ES-I3 (cell line): Measurements from ENCODE around the gene NQO2.

Experiments
- H3K36me3 ChIP-seq: 2 replicates; pipeline ENCODE4 v1.6.1; 2013; ENCODE audit warnings: mild to moderate bottlenecking, low read length, control low read depth, moderate library complexity; ENCODE audit not compliant: insufficient read depth
- H3K4me1 ChIP-seq: 2 replicates; pipeline ENCODE4 v1.6.1; 2013; ENCODE audit warnings: mild to moderate bottlenecking, control low read depth, low read length; ENCODE audit not compliant: insufficient read depth
- H3K9ac ChIP-seq: 2 replicates; pipeline ENCODE4 v1.6.1; 2013; ENCODE audit warnings: low read depth, mild to moderate bottlenecking, low read length, moderate library complexity
- H3K9me3 ChIP-seq: 2 replicates; pipeline ENCODE4 v1.6.1; 2013; ENCODE audit warnings: mild to moderate bottlenecking, low read length, moderate library complexity; ENCODE audit not compliant: control insufficient read depth, insufficient read depth

Gene NQO2, protein sequence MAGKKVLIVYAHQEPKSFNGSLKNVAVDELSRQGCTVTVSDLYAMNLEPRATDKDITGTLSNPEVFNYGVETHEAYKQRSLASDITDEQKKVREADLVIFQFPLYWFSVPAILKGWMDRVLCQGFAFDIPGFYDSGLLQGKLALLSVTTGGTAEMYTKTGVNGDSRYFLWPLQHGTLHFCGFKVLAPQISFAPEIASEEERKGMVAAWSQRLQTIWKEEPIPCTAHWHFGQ

DNA sequence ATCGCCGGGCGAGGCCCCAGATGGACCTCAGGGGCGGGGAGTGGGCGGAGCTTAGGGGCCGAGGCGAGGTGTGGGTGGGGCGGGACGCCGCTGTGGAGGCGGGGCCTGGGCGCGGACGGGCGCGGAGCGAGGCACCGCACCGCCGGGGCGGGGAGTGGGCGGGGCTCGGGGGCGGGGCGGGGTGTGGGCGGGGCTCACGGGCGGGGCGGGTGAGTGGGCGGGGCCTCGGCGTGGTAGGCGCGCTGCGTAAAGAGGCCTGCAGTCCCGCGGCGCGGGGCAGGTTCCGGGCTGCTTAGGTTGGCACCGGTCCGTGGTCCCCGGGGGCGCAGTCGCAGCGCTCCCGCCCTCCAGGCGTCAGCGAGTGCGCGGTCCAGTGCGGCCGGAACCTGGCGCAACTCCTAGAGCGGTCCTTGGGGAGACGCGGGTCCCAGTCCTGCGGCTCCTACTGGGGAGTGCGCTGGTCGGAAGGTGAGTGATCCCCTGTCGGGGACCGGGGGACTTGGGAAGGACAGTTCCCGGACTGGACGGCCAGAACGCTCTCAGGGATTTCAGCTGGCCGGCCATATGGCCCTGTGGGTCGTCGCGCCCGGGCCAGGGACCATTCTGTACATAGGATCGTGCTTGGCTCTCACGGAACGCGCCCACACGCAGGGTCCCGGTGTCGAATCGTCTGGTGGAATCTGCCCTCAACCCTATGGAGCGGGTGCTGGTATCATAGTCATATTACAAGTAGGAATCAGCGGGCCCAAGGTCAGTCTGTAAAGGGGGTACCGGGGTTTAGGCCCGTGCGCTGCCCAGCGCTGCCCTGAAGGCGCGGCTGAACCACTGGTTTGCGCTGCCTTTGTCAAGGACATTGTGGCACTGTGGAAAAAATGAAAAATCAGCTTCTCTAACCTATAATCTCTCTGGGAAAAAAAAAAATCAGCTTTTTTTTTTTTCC lies at the start of gene NQO2:
Gene NQO2, plus strand, starts transcription at position 277 of the 940 bp plus-strand sequence. CDS start 6,659 bp downstream, outside the sequence.
- Histone ChIP-seq H3K36me3 (peaks cover 6% of the 10 kb centered on the region), H3K4me1 (0 out of 2 replicates have a peak, but pooled peaks cover 6% of the 10 kb centered on the region), H3K9me3 (no peaks in the 10 kb centered on the region), H3K9ac (peak within 1 kb of the TSS; percentile 78)

DNA sequence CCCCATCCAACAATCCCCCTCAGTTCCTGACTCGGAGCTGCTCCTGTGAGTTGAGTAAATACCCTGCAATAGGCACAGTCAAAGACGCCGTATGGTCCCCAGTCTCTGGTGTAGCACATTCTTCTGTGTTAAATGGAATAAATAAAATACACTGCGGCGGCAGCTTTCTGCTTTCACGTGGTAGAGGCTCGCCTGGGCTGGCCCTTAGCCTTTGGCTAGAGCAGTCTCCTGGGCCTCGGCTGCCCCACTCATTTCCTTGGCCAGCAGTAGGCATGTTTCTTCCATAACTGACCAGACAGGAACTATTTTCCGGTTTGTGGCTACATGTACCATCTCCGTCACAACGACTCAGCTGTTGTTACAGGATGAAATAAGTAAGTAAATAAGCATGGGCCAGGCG lies 49.0 kb upstream of the NQO2 start:
- Histone ChIP-seq H3K36me3 (peaks cover 2% of the 10 kb centered on the region; the same call in 1 of the 2 replicates), H3K9me3 (no peaks in the 10 kb centered on the region), H3K9ac (no peak overlapping the region), H3K4me1 (peaks cover 6% of the 10 kb centered on the region)

DNA sequence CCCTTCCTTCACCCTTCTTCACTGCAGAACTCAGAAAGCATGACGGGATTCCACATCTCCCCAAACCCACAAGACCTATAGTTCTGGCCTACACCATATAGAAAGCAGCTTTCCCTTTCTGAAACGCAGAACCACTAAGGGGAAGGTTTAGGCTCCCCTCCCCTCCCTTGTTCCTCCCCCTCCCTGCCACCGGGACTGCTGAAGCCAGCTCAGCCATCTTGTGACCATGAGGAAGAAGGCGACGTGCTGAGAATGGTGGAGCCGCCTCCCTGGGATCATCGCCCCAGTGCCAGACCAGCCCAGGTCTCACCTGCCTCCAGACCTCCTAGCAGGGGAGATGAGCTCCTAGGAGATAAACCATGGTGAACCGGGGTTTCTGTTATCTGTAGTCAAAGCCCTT lies 48.0 kb upstream of the NQO2 start:
- Histone ChIP-seq H3K36me3 (peaks cover 2% of the 10 kb centered on the region; the same call in 1 of the 2 replicates), H3K9me3 (no peaks in the 10 kb centered on the region), H3K9ac (no peak overlapping the region), H3K4me1 (peaks cover 6% of the 10 kb centered on the region)

DNA sequence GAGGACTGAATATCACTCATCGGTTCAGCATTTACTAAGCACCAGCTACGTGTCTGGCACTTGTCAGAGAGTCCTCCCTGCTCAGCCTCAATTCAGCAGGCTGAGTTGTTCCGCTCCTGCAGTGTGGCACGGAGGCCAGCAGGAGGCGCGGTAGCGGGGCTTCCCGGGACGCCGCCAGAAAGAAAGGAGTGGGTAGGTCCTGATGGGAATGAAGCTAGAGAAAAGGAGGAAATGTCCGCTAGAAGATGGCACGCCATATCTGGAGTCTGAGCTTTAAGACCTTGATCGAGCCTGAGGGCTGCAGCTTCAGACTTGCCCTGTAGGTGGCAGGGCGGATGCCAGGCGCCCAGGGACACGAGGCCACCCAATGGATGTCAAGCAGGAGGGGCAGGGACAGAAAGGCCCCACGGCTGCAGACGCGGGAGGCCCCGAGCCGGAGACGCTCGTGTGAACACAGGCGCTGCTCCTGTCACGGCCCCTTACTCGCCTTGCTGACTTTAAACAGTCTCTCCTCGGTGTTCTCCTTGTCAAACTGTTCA lies 47.1 kb upstream of the NQO2 start:
- Histone ChIP-seq H3K36me3 (peaks cover 2% of the 10 kb centered on the region; the same call in 1 of the 2 replicates), H3K9ac (no peak overlapping the region)

DNA sequence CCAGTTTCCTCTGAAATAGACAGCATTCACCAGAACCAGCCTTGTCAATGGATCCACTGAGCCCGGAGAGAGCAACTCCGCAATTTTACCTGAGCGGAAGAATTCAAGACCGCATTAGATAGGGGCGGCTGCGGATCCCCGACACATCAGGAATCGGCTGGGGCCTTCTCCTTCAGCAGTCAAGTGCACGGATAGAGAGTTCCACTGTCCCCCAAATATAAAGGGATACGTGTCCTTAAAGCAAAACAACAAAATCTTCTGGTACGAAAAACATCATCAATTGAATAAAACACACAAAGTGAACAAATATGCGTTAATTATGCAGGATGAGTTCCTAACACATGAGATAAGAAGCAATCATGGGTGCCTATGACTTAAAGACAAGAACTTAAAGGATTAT lies 46.6 kb upstream of the NQO2 start:
- peaks cover 6% of the 10 kb centered on the region for H3K4me1 ChIP-seq
- no peaks in the 10 kb centered on the region for H3K9me3 ChIP-seq
- H3K36me3 ChIP-seq, result peaks cover 2% of the 10 kb centered on the region; the same call in 1 of the 2 replicates
- no peak overlapping the region for H3K9ac ChIP-seq

More for the DNA sequence above, 47.1 kb upstream of the NQO2 start:
- no peaks in the 10 kb centered on the region for H3K9me3 ChIP-seq
- H3K4me1 ChIP-seq, result peaks cover 6% of the 10 kb centered on the region

DNA sequence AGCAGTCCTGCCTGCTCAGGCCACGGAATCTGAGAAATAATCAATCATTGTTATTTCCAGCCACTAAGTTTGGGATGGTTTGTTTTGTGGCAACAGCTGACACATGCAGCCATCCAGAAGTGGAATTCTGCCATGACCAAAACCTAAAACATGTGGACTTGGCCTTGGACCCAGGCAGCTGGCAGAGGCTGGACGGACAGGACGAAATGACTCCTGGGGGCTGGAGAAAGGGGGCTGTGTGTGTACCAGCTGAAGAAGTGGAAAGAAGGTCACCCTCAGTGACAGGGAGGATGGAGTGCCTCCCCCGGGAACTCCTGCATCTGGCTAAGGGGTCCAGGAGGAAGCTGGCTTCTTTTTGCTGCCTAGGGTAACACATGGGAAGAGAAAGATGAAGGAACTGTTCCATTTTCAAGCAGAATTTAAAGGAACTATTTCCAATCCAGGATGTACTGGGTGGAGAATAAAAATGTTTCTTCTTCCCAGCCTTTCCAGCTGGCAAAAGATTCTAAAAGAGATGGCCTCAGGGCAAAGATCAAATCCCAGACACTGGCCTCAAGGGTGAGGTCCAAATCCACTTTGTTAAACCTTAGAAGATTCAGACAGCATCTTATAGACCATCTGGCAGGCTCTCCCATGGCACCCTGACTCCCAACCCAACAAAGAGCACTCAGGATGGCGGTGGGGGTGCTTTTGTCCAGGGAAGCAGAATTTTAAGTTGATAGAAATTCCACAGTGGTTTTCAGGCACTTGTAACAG lies 42.6 kb upstream of the NQO2 start:
- H3K4me1 ChIP-seq, result peaks cover 34% of the 10 kb centered on the region
- H3K36me3 ChIP-seq, result no peaks in the 10 kb centered on the region
- H3K9me3 ChIP-seq, result no peaks in the 10 kb centered on the region
- no peak overlapping the region for H3K9ac ChIP-seq

DNA sequence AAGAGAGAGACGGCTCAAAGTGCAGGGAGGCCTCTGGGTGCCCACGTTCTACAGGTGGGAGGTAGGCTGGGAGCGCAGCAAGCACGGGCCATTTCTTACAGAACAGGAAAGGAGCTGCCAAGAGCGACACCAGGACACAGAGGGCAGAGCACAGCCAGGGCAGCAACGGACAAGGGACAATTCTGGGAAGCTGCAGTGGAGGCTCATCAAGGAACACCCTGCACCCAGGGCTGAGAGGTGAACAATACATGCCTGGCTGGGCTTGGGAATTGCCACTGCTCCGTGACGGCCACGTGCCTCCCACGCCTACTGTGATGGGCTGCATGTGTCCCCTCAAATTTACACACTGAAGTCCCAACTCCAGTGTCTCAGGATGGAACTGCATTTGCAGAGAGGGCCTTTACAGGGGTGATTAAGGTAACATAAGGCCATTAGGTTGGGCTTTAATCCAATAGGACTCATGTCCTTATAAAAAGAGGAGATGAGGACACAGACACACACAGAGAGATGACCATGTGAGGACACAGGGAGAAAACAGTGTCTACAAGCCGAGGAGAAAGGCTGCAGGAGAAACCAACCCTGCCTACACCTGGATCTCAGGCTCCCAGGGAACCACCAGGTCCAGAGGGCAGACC lies 41.9 kb upstream of the NQO2 start:
- Histone ChIP-seq H3K36me3 (no peaks in the 10 kb centered on the region), H3K9me3 (no peaks in the 10 kb centered on the region), H3K9ac (no peak overlapping the region), H3K4me1 (peaks cover 41% of the 10 kb centered on the region)

DNA sequence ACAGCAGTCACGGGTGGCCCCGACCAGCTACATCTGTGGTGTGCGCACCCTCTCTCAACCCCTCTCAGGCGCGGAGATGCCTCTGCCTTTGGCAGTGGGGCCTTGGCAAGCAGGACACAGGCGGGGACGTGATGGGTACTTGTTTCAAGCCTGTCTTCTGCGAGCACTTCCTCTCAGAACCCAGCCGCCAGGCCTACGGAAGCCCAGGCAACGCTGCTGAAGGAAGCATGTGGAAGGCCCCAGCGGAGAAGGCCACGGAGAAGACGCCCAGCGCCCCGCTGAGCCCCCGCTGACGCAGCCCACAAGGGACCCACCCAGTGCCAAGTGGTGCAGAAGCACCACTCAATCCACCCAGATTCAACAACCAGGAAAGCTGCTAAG lies 41.4 kb upstream of the NQO2 start:
- Histone ChIP-seq H3K4me1 (peaks cover 38% of the 10 kb centered on the region), H3K36me3 (no peaks in the 10 kb centered on the region), H3K9ac (no peak overlapping the region), H3K9me3 (no peaks in the 10 kb centered on the region)

DNA sequence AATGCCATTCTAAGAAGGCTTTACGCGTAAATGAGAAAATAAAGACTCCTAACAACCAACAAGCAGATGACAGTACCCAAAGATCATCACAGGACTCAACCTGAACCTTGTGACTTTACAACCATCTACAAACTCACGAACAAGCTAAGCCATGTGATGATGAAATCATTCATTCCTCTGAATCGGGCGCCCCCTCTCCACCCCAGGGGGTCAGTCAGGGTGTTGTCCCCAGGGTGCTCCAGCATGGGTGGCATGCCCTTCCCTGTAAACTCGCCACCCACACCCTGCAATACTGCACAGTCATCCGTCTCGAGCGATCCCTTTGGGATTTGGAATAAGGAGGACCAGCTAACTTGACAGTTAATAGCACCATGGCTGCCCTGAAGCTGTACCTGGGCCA lies 40.9 kb upstream of the NQO2 start:
- Histone ChIP-seq H3K36me3 (no peaks in the 10 kb centered on the region), H3K4me1 (peaks cover 37% of the 10 kb centered on the region), H3K9me3 (no peaks in the 10 kb centered on the region), H3K9ac (no peak overlapping the region)

DNA sequence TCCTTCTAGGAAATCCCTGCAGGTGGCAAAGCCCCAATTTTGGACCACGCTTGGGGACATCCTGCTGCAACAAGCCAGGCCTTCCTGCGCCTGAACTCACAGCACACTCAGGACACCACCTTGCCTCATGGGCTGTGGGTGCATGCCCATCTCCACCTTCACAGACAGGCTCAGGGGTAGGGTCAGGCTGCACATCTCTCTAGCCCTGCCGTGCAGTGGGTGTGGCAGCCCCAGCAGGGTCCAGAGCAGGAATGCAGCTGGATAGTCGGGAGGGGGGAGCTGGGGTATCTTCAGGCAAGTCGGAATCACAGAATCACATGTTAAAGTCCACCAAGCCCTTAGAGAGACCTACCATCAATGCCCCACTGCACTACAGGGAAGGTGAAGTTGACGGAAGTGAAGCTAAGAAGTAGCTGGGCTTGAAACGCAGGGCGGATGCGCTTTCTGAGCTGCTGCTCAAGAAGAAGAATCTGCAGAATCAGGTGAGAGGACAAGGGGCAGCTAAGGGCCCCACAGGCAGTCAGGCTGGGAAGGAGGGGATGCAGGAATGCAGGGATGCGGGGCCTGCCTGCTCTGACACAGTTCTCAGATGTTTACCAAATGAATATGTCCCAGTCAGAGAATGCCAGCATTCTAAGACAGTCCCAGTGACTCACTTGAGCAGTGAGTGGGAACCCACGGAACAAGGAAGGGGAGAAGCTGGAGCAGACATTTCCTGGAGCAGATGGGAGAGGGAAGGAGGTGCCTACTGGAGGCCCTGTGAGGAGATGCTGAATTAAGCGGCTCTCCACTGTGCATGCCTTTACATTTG lies 39.6 kb upstream of the NQO2 start:
- H3K9me3 ChIP-seq, result no peaks in the 10 kb centered on the region
- no peak overlapping the region for H3K9ac ChIP-seq
- H3K36me3 ChIP-seq, result no peaks in the 10 kb centered on the region
- peaks cover 37% of the 10 kb centered on the region for H3K4me1 ChIP-seq

DNA sequence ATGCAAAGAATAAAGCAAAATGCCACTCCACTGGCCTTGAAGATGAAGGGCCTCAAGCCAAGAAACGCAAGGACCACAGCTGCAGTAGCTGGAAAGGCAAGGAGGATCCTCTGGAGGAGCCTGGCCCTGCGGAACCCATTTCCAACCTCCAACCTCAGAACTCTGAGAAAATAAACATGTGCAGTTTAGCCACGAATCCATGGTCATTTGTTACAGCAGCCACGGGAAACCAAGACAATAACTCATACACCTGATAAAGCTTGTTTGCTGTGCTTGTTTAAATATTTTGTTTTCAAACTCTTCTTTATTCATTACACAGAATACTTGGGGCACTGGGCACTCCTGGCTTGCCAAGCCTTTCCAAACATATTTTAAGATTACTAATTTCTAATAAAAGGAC lies 38.8 kb upstream of the NQO2 start:
- H3K36me3 ChIP-seq, result no peaks in the 10 kb centered on the region
- H3K4me1 ChIP-seq, result peaks cover 37% of the 10 kb centered on the region
- no peaks in the 10 kb centered on the region for H3K9me3 ChIP-seq
- H3K9ac ChIP-seq, result no peak overlapping the region

DNA sequence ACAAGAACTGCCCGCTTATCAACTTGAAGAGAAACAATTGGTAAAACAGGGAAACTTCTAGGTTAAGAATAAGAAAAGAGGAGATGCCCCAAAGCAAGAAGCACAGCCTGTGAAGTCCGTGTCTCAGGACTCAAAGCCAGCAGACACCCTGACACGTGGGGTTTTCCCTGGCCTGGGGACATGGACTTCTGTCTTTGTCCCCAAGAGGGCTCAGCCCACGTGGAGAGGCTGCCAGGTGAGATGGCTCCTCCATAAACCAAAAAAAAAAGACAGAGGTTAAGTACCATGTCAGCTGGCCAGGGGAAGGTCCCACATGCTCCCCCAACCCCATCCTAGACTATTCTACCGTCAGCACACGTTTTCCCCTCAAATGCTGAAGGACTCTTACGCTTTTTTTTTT lies 38.2 kb upstream of the NQO2 start:
- Histone ChIP-seq H3K9ac (peak overlapping the region; percentile 19), H3K36me3 (no peaks in the 10 kb centered on the region), H3K4me1 (peaks cover 37% of the 10 kb centered on the region), H3K9me3 (no peaks in the 10 kb centered on the region)

DNA sequence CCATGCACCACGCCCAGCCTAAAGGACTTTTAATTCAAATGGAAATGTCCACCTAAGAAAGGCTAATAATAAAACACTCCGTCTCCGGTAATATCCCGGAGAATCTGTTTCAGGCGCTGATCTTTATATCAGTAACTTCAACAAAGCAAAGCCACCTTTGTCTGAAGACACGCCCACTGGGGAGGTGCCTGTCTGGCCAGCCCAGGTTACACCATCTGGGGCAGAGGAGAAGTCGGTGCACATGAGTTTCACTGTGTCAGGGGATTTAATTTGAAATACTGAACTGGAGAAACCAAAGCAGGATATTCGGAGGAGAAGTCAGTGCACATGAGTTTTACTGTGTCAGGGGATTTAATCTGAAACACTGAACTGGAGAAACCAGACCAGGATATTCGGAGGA lies 37.7 kb upstream of the NQO2 start:
- peaks cover 37% of the 10 kb centered on the region for H3K4me1 ChIP-seq
- H3K9me3 ChIP-seq, result no peaks in the 10 kb centered on the region
- H3K9ac ChIP-seq, result peak overlapping the region; percentile 19; the same call in 1 of the 2 replicates
- no peaks in the 10 kb centered on the region for H3K36me3 ChIP-seq
